SJCRH30 (cell line): ENCODE results near the gene PNLDC1. TPM values are rescaled to one million over a fixed set of nuclear protein-coding genes. Genes with fewer than 3 reads are reported as not detected.
"Not testable (repeated sequence)": the region's sequence is repeated elsewhere in the genome, so short reads cannot be mapped to it uniquely, and the experiment has no call there.

ENCODE experiments used
- DNase-seq, 2 experiments: peaks; one replicate each; pipeline ENCODE4 v3.0.0-alpha.2; 2015 to 2020
- H3K27ac ChIP-seq: fragments of 250-450 bp; sonication (Bioruptor Pico); 2 replicates; pipeline ENCODE4 v1.5.1; 2020; ENCODE audit warnings: mild to moderate bottlenecking, moderate library complexity
- H3K27me3 ChIP-seq: fragments of 250-450 bp; sonication (Bioruptor Pico); 2 replicates; pipeline ENCODE4 v1.5.1; 2020; ENCODE audit warnings: mild to moderate bottlenecking, moderate library complexity
- H3K36me3 ChIP-seq: fragments of 250-450 bp; sonication (Bioruptor Pico); 2 replicates; pipeline ENCODE4 v1.5.1; 2020; ENCODE audit warnings: mild to moderate bottlenecking, moderate library complexity
- H3K4me1 ChIP-seq: fragments of 250-450 bp; sonication (Bioruptor Pico); 2 replicates; pipeline ENCODE4 v1.5.1; 2020; ENCODE audit warnings: mild to moderate bottlenecking, moderate library complexity
- H3K4me3 ChIP-seq: fragments of 250-450 bp; sonication (Bioruptor Pico); 2 replicates; pipeline ENCODE4 v1.5.1; 2020; ENCODE audit warnings: mild to moderate bottlenecking, moderate library complexity
- H3K9me3 ChIP-seq: fragments of 250-450 bp; sonication (Bioruptor Pico); replicated peaks from 2 replicates; pipeline ENCODE4 v1.5.1; 2020; ENCODE audit warnings: mild to moderate bottlenecking, moderate library complexity
- total RNA-seq: library from RNA; depleted of rRNA; stranded (reverse); fragments of >200 nt; shearing (Covaris generic); gene quantifications from 2 replicates; pipeline ENCODE4 v1.2.3, GENCODE V29; 2014

Gene PNLDC1
- total RNA-seq, 1 experiment from 2014 or later: not detected

- peak in 1 of 2 experiments; percentile 51 for DNase-seq
- Histone ChIP-seq H3K36me3 (no peaks in the 10 kb centered on the region), H3K4me1 (no peaks in the 10 kb centered on the region), H3K27me3 (no peaks in the 10 kb centered on the region; the same call in 1 of the 2 replicates), H3K4me3 (no peak overlapping the region), H3K27ac (no peak overlapping the region), H3K9me3 (no peaks in the 10 kb centered on the region)
Measured at GRCh38 chr6:159804504-159804903, 4.4 kb downstream of the PNLDC1 start.

DNA sequence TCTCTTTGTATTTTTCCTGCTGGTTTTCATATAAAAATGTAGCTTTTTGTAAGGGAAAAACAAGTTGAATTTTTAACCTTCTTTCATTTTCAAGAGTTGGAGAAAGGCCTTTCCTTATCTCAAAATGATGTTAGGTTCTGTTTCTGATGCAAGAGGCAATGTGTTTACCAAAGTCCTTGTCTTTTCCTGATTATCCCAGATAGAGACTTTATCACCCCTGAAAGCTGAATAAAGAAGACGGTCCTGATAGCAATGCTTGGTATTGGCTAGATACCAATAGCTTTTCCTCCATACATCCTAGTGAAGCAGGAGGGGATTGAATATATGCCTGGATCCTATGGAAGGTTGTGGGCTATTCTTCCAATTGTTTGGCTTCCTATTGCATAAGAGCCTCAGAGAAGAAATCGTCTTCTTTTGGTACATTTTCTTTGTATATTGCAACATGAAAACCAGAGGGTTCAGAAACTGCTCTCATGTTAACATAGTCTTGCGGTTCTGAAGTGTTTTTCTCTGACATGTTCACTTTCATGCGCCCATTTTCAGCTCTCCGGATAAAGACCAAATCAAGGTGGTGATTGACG is 5.5 kb downstream of the PNLDC1 start:
- DNase-seq: no peak
- no peaks in the 10 kb centered on the region; the same call in none of the 2 replicates for H3K27me3 ChIP-seq
- H3K4me3 ChIP-seq: no peak overlapping the region
- no peaks in the 10 kb centered on the region for H3K36me3 ChIP-seq
- no peaks in the 10 kb centered on the region for H3K9me3 ChIP-seq
- H3K27ac ChIP-seq: no peak overlapping the region
- no peaks in the 10 kb centered on the region for H3K4me1 ChIP-seq

GRCh38 chr6:159806021-159806458 is 6.0 kb downstream of the PNLDC1 start:
- Histone ChIP-seq H3K4me1 (no peaks in the 10 kb centered on the region), H3K27me3 (no peaks in the 10 kb centered on the region; the same call in none of the 2 replicates), H3K27ac (no peak overlapping the region), H3K4me3 (no peak overlapping the region), H3K36me3 (no peaks in the 10 kb centered on the region), H3K9me3 (no peaks in the 10 kb centered on the region)
- DNase-seq: peak in 1 of 2 experiments; percentile 32

GRCh38 chr6:159807150-159807858 is 7.2 kb downstream of the PNLDC1 start:
- peaks cover 3% of the 10 kb centered on the region for H3K27me3 ChIP-seq
- no peaks in the 10 kb centered on the region for H3K9me3 ChIP-seq
- H3K27ac ChIP-seq: no peak overlapping the region
- H3K4me3 ChIP-seq: no peak overlapping the region
- DNase-seq: no peak
- no peaks in the 10 kb centered on the region for H3K4me1 ChIP-seq
- H3K36me3 ChIP-seq: no peaks in the 10 kb centered on the region

GRCh38 chr6:159808647-159809046 is 8.6 kb downstream of the PNLDC1 start:
- Histone ChIP-seq H3K27ac (no peak overlapping the region), H3K9me3 (no peaks in the 10 kb centered on the region), H3K4me1 (no peaks in the 10 kb centered on the region), H3K36me3 (no peaks in the 10 kb centered on the region), H3K27me3 (peaks cover 13% of the 10 kb centered on the region), H3K4me3 (no peak overlapping the region)
- no peak for DNase-seq

DNA sequence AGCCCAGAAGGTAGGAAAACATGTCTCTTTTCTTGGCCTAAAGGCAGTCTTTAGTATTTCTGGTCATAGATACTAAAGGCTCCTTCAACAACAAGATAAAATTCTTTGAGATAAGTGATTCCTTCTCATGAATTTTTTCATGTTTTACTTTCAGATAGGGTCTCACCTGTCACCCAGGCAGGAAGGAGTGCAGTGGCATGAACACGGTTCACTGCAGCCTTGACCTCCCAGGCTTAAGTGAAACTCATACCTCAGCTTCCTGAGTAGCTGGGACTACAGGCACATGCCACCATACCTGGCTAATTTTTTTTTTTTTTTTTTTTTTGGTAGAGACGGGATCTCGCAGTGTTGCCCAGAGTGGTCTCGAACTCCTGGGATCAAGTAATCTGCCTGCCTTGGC is 9.1 kb downstream of the PNLDC1 start:
- DNase-seq: no peak
- H3K27me3 ChIP-seq: peaks cover 13% of the 10 kb centered on the region
- no peaks in the 10 kb centered on the region for H3K9me3 ChIP-seq
- no peaks in the 10 kb centered on the region for H3K4me1 ChIP-seq
- no peak overlapping the region for H3K27ac ChIP-seq
- no peak overlapping the region for H3K4me3 ChIP-seq
- no peaks in the 10 kb centered on the region for H3K36me3 ChIP-seq

DNA sequence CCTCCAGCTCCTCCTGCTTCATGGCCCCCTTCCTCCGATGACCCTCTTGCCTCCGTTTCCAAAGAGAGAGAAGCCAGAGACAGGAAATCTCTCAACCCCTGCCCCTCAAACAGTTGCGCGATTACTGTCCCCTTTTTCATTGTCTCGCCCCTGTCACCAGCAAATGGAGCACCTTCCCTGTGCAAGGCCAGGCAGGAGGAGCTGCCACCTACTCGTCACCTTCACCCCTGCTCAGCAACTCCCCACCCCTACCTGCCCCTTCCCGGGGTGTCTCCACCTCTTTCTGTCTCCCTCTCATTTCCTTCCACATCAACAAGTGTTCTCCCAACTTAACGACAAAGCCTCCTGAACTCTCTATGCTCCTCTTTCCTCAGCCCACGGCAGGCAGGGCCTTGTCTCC is 13.7 kb downstream of the PNLDC1 start:
- Histone ChIP-seq H3K27me3 (peaks cover 13% of the 10 kb centered on the region), H3K4me3 (no peak overlapping the region), H3K27ac (no peak overlapping the region), H3K9me3 (no peaks in the 10 kb centered on the region), H3K4me1 (no peaks in the 10 kb centered on the region), H3K36me3 (no peaks in the 10 kb centered on the region)
- DNase-seq: no peak

DNA sequence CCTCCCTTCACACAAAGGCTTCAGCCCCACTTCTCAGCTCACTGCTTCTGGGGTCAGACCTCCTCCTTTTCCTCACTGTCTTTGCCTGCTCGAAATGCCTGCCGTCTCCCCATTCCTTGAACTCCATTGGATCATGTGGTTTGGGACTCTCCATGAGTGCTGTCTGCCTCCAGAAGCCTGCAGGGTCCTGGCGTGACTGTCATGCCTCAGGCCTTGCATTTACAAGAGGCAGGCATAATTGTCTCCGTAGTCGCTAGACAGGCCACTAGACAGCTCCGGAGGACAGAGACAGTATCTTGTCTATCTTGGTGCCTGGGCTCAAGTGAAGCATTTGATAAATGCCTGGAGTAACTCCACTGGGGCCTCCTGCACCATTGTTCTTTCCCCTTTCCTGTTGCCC is 15.3 kb downstream of the PNLDC1 start:
- Histone ChIP-seq H3K4me1 (peaks cover 3% of the 10 kb centered on the region; the same call in 1 of the 2 replicates), H3K4me3 (no peak overlapping the region), H3K36me3 (no peaks in the 10 kb centered on the region), H3K27ac (no peak overlapping the region), H3K9me3 (no peaks in the 10 kb centered on the region), H3K27me3 (peaks cover 13% of the 10 kb centered on the region)
- DNase-seq: no peak

DNA sequence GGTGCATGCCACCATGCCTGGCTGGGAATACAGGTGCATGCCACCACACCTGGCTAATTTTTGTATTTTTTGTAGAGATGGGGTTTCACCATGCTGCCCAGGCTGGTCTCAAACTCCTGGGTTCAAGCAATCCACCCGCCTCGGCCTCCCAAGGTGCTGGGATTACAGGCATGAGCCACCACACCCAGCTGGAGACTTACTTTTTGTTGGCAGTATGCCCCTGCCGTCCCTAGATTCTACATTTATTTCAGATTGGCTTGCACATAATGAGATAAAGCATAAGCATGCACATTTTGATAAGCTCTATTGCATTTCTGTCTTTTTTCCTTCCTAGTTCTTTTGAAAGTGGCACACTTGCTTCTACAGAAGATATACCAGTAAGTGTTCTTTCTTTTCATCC is 16.7 kb downstream of the PNLDC1 start:
- H3K36me3 ChIP-seq, H3K4me3 ChIP-seq, DNase-seq, H3K4me1 ChIP-seq, H3K27ac ChIP-seq, H3K9me3 ChIP-seq: not testable (repeated sequence)
- peaks cover 13% of the 10 kb centered on the region for H3K27me3 ChIP-seq

DNA sequence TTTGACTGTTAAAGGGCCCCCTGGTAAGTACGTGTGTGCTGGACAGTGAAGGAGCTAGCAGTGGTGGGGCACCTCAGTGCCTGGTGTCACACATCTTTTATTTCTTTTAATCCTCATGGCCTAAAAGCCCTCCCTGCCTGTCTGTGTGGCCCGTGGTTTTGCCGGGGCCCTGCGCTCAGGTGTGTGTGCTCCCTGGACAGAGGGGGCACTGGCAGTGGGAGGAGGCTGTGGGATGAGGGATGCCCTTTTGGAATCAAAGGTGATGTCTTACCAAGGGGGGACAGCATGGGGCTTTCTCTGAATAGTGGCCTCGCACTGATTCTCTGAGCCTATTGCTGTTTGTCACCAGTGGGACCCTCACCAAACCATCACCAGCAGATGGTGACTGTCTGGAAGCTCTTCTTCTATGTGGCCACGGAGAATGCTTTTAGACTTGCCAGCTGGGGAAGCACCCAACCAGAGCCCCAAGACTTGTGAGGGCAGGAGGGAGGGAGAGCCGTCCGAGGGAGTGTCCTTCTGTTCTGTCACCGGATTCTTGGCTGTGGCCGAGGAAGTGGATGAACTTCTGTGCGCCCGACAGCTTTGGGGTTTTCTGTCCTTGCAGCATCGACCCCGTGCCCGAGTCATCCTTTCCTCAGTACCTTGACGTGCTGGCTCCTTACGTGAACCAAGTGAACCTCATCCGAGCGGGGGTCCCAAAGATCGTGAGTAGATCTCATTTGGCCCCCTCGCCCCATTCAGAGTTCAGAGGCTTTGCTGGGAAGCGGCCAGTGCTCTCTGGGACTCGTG is 18.1 kb downstream of the PNLDC1 start:
- H3K27me3 ChIP-seq: peaks cover 2% of the 10 kb centered on the region
- H3K27ac ChIP-seq: no peak overlapping the region
- H3K9me3 ChIP-seq: no peaks in the 10 kb centered on the region
- H3K4me1 ChIP-seq: peaks cover 3% of the 10 kb centered on the region; the same call in 1 of the 2 replicates
- no peaks in the 10 kb centered on the region for H3K36me3 ChIP-seq
- no peak overlapping the region for H3K4me3 ChIP-seq
- DNase-seq: no peak

GRCh38 chr6:159819098-159819497 is 19.0 kb downstream of the PNLDC1 start:
- no peaks in the 10 kb centered on the region for H3K36me3 ChIP-seq
- H3K27ac ChIP-seq: no peak overlapping the region
- no peaks in the 10 kb centered on the region; the same call in 1 of the 2 replicates for H3K27me3 ChIP-seq
- DNase-seq: no peak
- no peak overlapping the region for H3K4me3 ChIP-seq
- no peaks in the 10 kb centered on the region for H3K9me3 ChIP-seq
- peaks cover 3% of the 10 kb centered on the region; the same call in 1 of the 2 replicates for H3K4me1 ChIP-seq

GRCh38 chr6:159819932-159820640 is 20.0 kb downstream of the PNLDC1 start:
- Histone ChIP-seq H3K4me3 (peak overlapping the region; percentile 17), H3K27me3 (no peaks in the 10 kb centered on the region; the same call in 1 of the 2 replicates), H3K27ac (no peak overlapping the region), H3K36me3 (no peaks in the 10 kb centered on the region), H3K9me3 (no peaks in the 10 kb centered on the region), H3K4me1 (peaks cover 3% of the 10 kb centered on the region; the same call in 1 of the 2 replicates)
- DNase-seq: peak; percentile 77 to 84

- Histone ChIP-seq H3K4me3 (no peak overlapping the region), H3K27ac (no peak overlapping the region), H3K36me3 (no peaks in the 10 kb centered on the region), H3K4me1 (peaks cover 3% of the 10 kb centered on the region; the same call in 1 of the 2 replicates), H3K9me3 (no peaks in the 10 kb centered on the region), H3K27me3 (no peaks in the 10 kb centered on the region; the same call in 1 of the 2 replicates)
- no peak for DNase-seq
Measured at GRCh38 chr6:159821122-159821521, 21.0 kb downstream of the PNLDC1 start.

DNA sequence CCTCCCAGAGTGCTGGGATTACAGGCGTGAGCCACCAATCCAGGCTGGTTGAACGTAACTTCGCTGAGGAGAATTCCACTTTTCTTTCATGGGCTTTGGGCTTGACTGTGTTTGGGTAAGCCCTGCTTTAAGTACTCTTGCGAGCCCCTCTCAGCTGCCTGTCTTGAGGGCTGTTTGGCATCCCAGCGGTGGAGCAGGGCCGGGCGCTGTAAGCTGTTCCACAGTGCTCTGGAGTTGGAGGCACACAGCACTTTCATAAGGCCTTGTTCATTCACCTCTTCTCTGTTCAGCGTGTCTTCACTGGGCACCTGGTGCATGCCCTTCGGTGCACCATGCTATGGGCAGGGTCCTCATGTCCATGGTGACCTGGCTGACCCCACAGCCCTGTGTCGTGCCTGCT is 21.6 kb downstream of the PNLDC1 start:
- Histone ChIP-seq H3K27ac (no peak overlapping the region), H3K4me1 (peaks cover 3% of the 10 kb centered on the region; the same call in 1 of the 2 replicates), H3K9me3 (no peaks in the 10 kb centered on the region), H3K36me3 (no peaks in the 10 kb centered on the region), H3K4me3 (no peak overlapping the region), H3K27me3 (no peaks in the 10 kb centered on the region; the same call in 1 of the 2 replicates)
- no peak for DNase-seq
